HG02623 (cell line): Measurements from ENCODE around the gene FGF23.

Experiments used
- ATAC-seq: cut with Tn5 transposase; IDR thresholded peaks from one replicate; pipeline ENCODE4 v1.9.1; 2021; ENCODE audit warnings: moderate library complexity; ENCODE audit not compliant: unreplicated experiment

Gene FGF23

GRCh38 chr12:4386801-4387200 is 7.3 kb upstream of the FGF23 start:
- no peak for ATAC-seq

GRCh38 chr12:4383304-4383865 is 3.9 kb upstream of the FGF23 start:
- ATAC-seq, result no peak

GRCh38 chr12:4380332-4380731 is 820 bp upstream of the FGF23 start:
- no peak for ATAC-seq

- no peak for ATAC-seq
Observed at GRCh38 chr12:4378772-4379171, 740 bp downstream of the FGF23 start.

- ATAC-seq, result no peak
Observed at GRCh38 chr12:4375449-4375848, 4.1 kb downstream of the FGF23 start.

- no peak for ATAC-seq
Observed at GRCh38 chr12:4372653-4373052, 6.9 kb downstream of the FGF23 start.

GRCh38 chr12:4370265-4370664 is 9.2 kb downstream of the FGF23 start:
- ATAC-seq, result no peak

GRCh38 chr12:4369548-4369947 is 10.0 kb downstream of the FGF23 start:
- no peak for ATAC-seq

GRCh38 chr12:4366090-4366489 is 13.4 kb downstream of the FGF23 start:
- no peak for ATAC-seq

GRCh38 chr12:4356041-4356327 is 23.5 kb downstream of the FGF23 start:
- ATAC-seq, result no peak

- no peak for ATAC-seq
Observed at GRCh38 chr12:4355156-4356040, 24.1 kb downstream of the FGF23 start.

- no peak for ATAC-seq
Observed at GRCh38 chr12:4353785-4354208, 25.7 kb downstream of the FGF23 start.

- no peak for ATAC-seq
Observed at GRCh38 chr12:4346931-4347330, 32.6 kb downstream of the FGF23 start.

GRCh38 chr12:4331842-4332241 is 47.7 kb downstream of the FGF23 start:
- ATAC-seq, result no peak

GRCh38 chr12:4331221-4331620 is 48.3 kb downstream of the FGF23 start:
- ATAC-seq, result no peak

- no peak for ATAC-seq
Observed at GRCh38 chr12:4330203-4330602, 49.3 kb downstream of the FGF23 start.

- ATAC-seq, result no peak
Observed at GRCh38 chr12:4327293-4327692, 52.2 kb downstream of the FGF23 start.

- no peak for ATAC-seq
Observed at GRCh38 chr12:4325966-4326365, 53.5 kb downstream of the FGF23 start.

GRCh38 chr12:4324366-4324765 is 55.1 kb downstream of the FGF23 start:
- ATAC-seq, result no peak

GRCh38 chr12:4323396-4323795 is 56.1 kb downstream of the FGF23 start:
- no peak for ATAC-seq

GRCh38 chr12:4322726-4323125 is 56.8 kb downstream of the FGF23 start:
- ATAC-seq, result no peak

GRCh38 chr12:4320853-4321701 is 58.4 kb downstream of the FGF23 start, which contains the start of gene TIGAR:
TSS of gene TIGAR (plus strand) at chr12:4321213. CDS start at chr12:4321272, 59 bp downstream.
- ATAC-seq, result peak; percentile 97
